Stimulated activated CD4-positive, alpha-beta T cell treated with anti-CD3 and anti-CD28 coated beads, TNF-alpha, amount 100 ng/mL, for 24 hours (primary cell): ENCODE results near the gene RER1.

Experiments used
- DNase-seq, 3 experiments: peaks; one replicate each; pipeline ENCODE4 v3.0.0-alpha.2; 2020; ENCODE audit warnings: low read depth in 3 of 3

RER1 gene

GRCh38 chr1:2445162-2445822 is 53.7 kb downstream of the RER1 start:
- no peak for DNase-seq

- DNase-seq, result no peak
Observed at GRCh38 chr1:2445823-2446215, 54.2 kb downstream of the RER1 start.

GRCh38 chr1:2446394-2446793 is 54.8 kb downstream of the RER1 start:
- DNase-seq, result no peak

DNA sequence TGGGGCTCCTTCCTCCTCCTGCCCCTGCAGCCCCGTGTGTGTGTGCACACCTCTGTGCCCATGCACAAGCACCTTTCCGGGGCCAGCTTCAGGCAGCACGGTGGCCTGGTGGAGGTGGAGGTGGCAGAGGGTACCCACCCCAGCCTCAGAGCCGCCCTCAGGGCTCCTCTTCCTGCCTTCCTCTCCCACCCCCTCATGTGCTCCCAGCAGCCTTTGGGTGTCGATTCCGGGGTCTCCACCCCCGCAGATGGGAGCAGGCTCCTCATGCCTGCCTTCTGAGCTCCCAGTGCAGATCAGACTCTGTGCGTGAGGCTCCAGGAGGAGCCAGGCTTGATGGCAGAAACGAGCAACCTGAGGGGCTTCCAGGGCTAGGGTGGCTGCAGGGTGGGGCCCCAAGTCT is 55.2 kb downstream of the RER1 start:
- DNase-seq, result no peak

GRCh38 chr1:2447276-2448097 is 55.8 kb downstream of the RER1 start:
- DNase-seq, result no peak

DNA sequence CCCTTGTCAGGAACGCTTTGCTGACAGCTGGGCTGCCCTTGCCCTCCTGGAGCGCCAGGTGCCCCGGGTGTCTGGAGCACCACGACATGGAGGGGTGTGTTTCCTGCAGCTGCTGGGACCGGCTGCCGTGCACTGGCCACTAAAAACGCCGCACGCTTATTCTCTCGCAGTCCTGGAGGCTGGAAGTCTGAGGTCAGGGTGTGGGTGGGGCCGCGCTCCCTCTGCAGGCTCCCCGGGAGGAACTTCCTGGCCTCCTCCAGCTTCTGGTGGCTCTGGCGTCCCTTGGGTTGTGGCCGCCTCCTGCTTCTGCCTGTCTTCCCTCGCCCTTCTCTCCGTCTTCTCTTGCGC is 56.4 kb downstream of the RER1 start:
- DNase-seq, result no peak

- no peak for DNase-seq
Observed at GRCh38 chr1:2449636-2450454, 58.2 kb downstream of the RER1 start.

DNA sequence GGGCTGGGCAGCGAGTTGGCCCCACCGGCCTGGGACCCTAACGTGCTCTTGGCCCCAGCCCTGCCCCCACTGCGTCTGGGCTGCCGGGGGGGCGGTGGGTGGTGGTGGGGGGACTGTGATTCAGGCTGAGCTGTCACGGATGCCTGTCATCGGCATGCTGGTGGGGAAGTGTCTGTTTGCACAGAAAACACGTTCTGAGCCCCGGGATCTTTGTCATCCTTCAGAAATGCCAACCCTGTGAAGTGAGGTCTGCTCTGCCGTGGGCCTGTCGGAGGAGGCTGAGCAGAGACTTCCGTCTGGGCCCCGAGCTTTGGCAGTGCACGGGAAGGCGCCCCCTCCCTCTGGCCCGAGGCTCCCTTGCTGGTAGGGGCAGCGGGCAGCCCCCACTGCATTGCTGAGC is 60.1 kb downstream of the RER1 start:
- DNase-seq, result no peak

GRCh38 chr1:2452201-2452931 is 60.7 kb downstream of the RER1 start:
- no peak for DNase-seq

DNA sequence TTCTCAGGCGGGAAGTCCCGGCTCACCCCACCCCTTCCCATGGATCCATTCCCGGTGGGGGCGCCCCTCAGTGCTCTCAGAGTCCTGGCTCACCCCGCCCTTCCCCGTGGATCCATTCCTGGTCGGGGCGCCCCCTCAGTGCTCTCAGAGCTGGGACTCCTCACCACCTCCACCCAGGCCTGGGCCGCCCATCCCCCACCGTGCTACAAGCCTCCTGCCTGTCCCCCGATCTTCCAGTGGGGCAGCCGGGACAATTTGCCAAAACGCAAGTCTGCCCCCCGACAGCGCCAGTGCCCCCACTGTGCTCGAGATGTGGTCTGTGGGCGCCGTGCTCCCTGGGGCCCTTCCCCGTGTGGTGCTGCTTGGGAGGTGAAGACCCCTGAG is 61.3 kb downstream of the RER1 start:
- DNase-seq, result no peak

DNA sequence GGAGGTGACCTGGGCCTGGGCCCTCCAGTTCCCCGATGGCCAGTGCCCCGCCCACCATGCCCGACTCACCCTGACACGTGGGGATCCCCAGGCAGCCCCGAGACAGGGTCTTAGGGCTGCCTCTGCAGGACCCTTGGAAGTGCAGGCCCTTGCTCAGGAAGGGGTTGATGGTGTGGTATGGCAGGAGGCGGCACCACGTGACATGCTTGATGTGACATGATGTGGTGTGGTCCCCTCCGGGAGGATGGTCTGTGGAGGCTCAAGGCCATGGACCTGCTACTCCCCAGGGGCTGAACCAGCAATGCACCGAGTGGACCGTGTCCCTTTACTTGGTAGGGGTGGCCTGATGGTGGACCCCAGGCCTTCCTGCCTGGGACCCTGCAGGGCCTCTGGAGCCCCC is 62.6 kb downstream of the RER1 start:
- no peak for DNase-seq
